GM18951 (cell line): ENCODE results near the gene HTRA1.

Experiments used
- POLR2A ChIP-seq: IDR thresholded peaks from 4 replicates; pipeline ENCODE4 v1.6.1; 2011; ENCODE audit warnings: mild to moderate bottlenecking; ENCODE audit not compliant: insufficient read length, insufficient read depth; ENCODE audit errors: extremely low read depth
- in situ Hi-C: fragments of 300-500 bp; cut with MboI; formaldehyde crosslinking; loops from one replicate; pipeline ENCODE4 v1.12.0; 2022; ENCODE audit warnings: low sequenced_read_pairs, mixed read lengths, inconsistent platforms; ENCODE audit not compliant: unreplicated experiment

Gene HTRA1

GRCh38 chr10:122461367-122461728 lies at the start of gene HTRA1:
Gene HTRA1 (plus strand): TSS chr10:122461553. CDS start chr10:122461653, 100 bp downstream.
- in situ Hi-C loops = no loop called here
- no peak for TF ChIP-seq POLR2A

GRCh38 chr10:122413327-122413726 lies 48.0 kb upstream of the HTRA1 start:
- in situ Hi-C loops = no loop called here
- TF ChIP-seq POLR2A = no peak

GRCh38 chr10:122417667-122418066 lies 43.7 kb upstream of the HTRA1 start:
- no peak for TF ChIP-seq POLR2A
- in situ Hi-C loops = no loop called here

GRCh38 chr10:122419016-122419415 lies 42.3 kb upstream of the HTRA1 start:
- in situ Hi-C loops = no loop called here
- no peak for TF ChIP-seq POLR2A

- TF ChIP-seq POLR2A = no peak
- in situ Hi-C loops = loop anchor here (10.0 kb wide), 1 partner anchor 75 kb away; no protein-coding TSS in a partner anchor
Measured at GRCh38 chr10:122419876-122420623, 41.3 kb upstream of the HTRA1 start.

- in situ Hi-C loops = loop anchor here (10.0 kb wide), 1 partner anchor 76 kb away; no protein-coding TSS in a partner anchor
- no peak for TF ChIP-seq POLR2A
Measured at GRCh38 chr10:122420624-122421007, 40.7 kb upstream of the HTRA1 start.

GRCh38 chr10:122421054-122421625 lies 40.2 kb upstream of the HTRA1 start:
- in situ Hi-C loops = loop anchor here (10.0 kb wide), 1 partner anchor 76 kb away; no protein-coding TSS in a partner anchor
- TF ChIP-seq POLR2A = no peak

GRCh38 chr10:122421742-122422141 lies 39.6 kb upstream of the HTRA1 start:
- no peak for TF ChIP-seq POLR2A
- in situ Hi-C loops = loop anchor here (10.0 kb wide), 1 partner anchor 77 kb away; no protein-coding TSS in a partner anchor

- no peak for TF ChIP-seq POLR2A
- in situ Hi-C loops = loop anchor here (10.0 kb wide), 1 partner anchor 78 kb away; no protein-coding TSS in a partner anchor
Measured at GRCh38 chr10:122422266-122422989, 38.9 kb upstream of the HTRA1 start.

GRCh38 chr10:122424059-122424458 lies 37.3 kb upstream of the HTRA1 start:
- in situ Hi-C loops = loop anchor here (10.0 kb wide), 1 partner anchor 79 kb away; no protein-coding TSS in a partner anchor
- no peak for TF ChIP-seq POLR2A

GRCh38 chr10:122426829-122427228 lies 34.5 kb upstream of the HTRA1 start:
- in situ Hi-C loops = loop anchor here (10.0 kb wide), 1 partner anchor 82 kb away; no protein-coding TSS in a partner anchor
- no peak for TF ChIP-seq POLR2A

GRCh38 chr10:122427280-122427679 lies 34.1 kb upstream of the HTRA1 start:
- in situ Hi-C loops = loop anchor here (10.0 kb wide), 1 partner anchor 82 kb away; no protein-coding TSS in a partner anchor
- TF ChIP-seq POLR2A = no peak

- TF ChIP-seq POLR2A = no peak
- in situ Hi-C loops = no loop called here
Measured at GRCh38 chr10:122435212-122435827, 26.0 kb upstream of the HTRA1 start.
